C4-2B (cell line): ENCODE results near the gene CTNNBIP1.

Source experiments
- ZFX ChIP-seq: fragments of 450-650 bp; IDR thresholded peaks from 2 replicates; pipeline ENCODE4 v1.6.1; 2017
- TF ChIP-seq, protein P1 (sequence below): fragments of 450-650 bp; conservative IDR thresholded peaks from 2 replicates; pipeline ENCODE4 v1.5.1; 2017; ENCODE audit warnings: mild to moderate bottlenecking

DNA sequence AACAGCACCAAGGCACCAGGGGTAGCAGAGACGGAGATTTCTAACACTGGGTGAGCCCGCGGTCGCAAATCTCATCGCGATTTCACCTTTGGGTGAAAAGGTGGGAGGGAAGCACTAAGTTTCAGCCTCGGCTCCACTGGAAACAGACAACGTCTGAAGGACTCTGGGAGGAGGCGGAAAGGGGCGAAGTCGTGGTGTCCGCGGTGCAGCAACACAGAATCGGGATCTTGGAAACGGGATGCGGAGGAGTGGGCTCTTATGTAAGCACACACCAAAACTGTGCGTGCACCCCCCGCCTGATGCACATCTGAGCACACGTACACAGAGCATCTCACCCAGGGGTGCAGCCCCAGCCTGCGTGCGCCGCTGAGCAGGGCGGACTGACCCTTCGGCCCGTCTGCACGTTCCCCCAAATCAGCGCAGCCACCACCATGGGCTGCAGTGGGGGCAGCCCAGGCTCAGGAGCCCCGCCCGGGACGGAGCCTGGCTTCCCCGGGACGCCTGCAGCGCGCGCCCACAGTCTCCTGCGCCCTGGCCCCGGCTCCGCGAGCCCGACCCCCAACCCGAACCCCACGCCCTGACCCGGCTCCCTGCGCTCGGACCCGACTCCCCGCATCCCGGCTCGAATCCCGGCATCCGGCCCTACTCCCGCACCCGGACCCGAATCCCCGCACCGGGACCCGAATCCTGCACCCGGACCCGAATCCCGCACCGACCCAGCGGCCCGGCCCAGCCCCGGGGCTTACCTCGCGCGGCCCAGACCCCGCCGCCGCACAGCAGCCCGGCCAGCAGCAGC lies 87.0 kb downstream of the CTNNBIP1 start:
- TF ChIP-seq, protein P1, sequence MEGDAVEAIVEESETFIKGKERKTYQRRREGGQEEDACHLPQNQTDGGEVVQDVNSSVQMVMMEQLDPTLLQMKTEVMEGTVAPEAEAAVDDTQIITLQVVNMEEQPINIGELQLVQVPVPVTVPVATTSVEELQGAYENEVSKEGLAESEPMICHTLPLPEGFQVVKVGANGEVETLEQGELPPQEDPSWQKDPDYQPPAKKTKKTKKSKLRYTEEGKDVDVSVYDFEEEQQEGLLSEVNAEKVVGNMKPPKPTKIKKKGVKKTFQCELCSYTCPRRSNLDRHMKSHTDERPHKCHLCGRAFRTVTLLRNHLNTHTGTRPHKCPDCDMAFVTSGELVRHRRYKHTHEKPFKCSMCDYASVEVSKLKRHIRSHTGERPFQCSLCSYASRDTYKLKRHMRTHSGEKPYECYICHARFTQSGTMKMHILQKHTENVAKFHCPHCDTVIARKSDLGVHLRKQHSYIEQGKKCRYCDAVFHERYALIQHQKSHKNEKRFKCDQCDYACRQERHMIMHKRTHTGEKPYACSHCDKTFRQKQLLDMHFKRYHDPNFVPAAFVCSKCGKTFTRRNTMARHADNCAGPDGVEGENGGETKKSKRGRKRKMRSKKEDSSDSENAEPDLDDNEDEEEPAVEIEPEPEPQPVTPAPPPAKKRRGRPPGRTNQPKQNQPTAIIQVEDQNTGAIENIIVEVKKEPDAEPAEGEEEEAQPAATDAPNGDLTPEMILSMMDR = no peak
- no peak; the same call in 1 of the 2 replicates for TF ChIP-seq ZFX
